ENCODE results near the gene ETHE1.

Gene ETHE1, protein sequence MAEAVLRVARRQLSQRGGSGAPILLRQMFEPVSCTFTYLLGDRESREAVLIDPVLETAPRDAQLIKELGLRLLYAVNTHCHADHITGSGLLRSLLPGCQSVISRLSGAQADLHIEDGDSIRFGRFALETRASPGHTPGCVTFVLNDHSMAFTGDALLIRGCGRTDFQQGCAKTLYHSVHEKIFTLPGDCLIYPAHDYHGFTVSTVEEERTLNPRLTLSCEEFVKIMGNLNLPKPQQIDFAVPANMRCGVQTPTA

DNA sequence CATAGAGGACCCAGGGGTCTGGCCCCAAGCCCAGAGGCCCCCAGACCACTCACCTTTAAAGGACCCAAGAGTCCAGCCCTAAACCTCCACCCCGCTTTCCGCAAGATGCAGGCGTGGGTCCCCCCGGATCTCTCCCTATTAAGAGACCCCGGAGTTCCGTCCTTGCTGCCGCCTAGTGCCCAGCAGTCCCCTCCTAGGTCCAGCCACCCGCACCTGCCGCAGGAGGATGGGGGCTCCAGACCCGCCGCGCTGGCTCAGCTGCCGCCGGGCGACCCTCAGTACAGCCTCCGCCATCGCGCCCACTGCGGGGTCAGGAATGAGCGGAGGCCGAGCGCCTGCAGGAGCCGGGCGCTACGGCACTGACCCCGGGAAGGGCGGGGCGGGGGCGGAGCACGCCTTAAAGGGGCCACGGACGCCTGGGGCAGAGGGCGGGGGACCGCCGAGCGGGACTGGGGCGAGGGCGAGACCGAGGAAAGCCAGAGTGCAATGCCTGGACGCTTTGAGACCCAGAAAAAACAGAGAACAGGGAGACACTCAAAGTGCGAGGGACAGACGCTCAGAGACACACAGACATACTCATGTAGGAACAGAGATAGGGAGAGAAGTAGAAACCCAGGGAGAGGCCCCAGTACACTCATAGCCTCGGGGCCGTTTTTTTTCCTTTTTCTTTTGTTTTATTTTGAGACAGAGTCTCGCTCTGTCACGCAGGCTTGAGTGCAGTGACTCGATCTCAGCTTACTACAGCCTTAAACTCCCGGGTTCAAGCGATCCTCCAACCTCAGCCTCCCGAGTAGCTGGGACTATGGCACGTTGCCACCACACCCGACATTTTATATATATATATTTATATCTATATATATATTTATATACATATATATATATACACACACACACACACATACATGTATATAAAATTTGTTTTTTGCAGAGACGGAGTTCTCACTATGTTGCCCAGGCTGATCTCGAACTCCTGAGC is at the start of gene ETHE1:
TSS of gene ETHE1 (minus strand) at position 318 of the 976 bp plus-strand sequence. CDS start at position 294, 24 bp downstream.
- peak; percentile 34 to 55 for DNase-seq (ENCODE audit: low read depth in 2 of 2)

DNA sequence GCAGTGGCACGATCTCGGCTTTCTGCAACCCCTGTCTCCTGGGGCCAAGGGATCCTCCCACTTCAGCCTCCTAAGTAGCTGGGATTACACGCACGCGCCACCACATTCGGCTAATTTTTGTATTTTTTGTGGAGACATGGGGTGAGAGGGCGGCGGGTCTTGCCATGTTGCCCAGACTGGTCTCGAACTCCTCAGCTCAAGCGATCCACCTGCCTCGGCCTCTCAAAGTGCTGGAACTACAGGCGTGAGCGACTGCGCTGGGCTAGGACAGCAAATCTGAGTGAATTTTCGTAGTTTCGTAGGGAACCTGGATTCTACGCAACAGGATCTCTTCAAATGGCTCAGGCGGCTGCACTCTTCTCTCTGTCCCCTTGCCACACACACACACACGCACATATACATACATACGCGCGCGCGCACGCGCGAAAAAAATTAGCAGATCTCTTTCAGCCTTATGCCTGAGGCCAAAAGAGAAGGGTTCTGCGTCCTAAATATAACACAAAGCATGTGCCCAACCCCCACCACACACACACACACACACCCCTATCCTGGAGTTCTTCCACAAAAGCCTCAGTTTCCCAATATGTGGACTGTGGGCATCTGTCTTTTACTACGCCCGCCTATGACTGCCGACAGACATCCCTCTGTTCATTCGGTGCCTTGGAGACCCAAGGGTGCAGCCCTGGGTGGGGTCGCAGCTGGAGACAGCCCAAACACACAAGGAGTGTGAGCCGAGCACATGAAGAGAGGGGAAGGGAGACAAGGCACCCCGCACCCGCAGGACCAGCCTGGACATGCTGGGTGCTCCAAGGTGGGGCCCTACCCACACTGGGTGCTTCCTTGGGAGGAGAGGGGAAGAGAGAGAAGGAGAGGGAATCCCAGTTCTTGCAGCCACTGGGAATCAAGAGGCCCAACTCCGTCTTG is 49.2 kb upstream of the ETHE1 start:
- no peak for DNase-seq (ENCODE audit: low read depth in 2 of 2)

GRCh38 chr19:43575156-43575950 is 48.4 kb upstream of the ETHE1 start, which contains the start of the genes PINLYP and XRCC1:
Gene PINLYP (plus strand): TSS chr19:43575801. CDS start chr19:43577192, 1,391 bp downstream.
Gene XRCC1 (minus strand): TSS chr19:43575527. CDS start chr19:43575458, 69 bp downstream.
- peak; percentile 89 to 94 for DNase-seq (ENCODE audit: low read depth in 2 of 2)

- DNase-seq (ENCODE audit: low read depth in 2 of 2), result no peak
Measured at GRCh38 chr19:43574424-43575155, 47.6 kb upstream of the ETHE1 start.

- no peak for DNase-seq (ENCODE audit: low read depth in 2 of 2)
Measured at GRCh38 chr19:43572171-43572588, 45.2 kb upstream of the ETHE1 start.

DNA sequence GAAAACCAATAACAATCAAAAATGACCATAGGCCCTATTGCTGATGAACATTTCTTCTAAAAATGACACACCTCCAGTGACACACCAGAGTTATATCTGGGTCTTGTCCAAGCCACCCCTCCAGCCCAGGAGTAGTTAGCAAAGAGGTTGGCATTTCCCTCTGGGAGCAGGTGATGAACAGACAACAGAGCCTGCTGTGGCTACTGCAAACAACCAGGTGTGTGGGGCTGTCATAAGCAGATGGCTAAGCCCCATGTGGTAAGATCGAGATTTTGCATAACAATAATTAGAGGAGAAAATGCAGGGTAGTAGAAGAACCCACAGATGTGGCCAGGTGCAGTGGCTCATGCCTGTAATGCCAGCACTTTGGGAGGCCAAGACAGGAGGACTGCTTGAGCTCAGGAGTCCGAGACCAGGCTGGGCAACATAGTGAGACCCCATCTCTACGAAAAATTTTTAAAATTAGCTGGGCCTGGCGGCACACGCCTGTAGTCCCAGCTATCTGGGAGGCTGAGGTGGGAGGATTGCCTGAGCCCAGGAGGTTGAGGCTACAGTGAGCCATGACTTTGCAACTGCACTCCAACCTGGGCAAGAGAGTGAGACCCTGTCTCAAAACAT is 43.3 kb upstream of the ETHE1 start:
- no peak for DNase-seq (ENCODE audit: low read depth in 2 of 2)

- DNase-seq (ENCODE audit: low read depth in 2 of 2), result no peak
Measured at GRCh38 chr19:43569657-43570056, 42.7 kb upstream of the ETHE1 start.

- DNase-seq (ENCODE audit: low read depth in 2 of 2), result no peak
Measured at GRCh38 chr19:43564800-43565199, 37.8 kb upstream of the ETHE1 start.

DNA sequence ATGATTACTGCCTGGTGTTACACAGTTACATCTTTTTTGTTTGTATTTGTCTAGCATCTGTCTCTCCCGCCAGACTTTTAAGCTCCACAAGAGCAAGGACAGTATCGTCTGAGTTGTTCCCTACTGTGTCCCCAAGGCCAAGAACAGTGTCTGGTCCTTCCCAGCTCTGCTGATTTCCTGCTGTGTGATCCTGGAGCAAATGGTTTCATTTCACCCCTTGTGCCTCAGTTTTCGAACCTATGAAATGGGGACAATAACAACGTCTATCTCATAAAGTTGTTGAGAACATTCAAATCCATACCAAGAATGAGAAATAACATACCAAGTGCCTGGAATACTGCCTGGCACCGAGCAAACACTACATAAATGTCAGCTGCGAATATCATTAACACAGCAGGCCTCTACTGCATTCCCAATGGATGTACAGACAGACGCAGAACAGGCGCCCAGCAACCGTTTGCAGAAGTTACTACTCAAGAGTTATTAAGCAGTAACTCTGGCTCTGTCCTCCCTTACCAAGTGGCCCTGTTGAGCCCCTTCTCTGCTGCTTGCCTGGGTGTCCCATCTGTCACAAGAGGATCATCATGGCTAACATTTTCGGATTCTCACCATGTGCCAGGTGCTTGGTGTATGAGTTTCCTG is 36.9 kb upstream of the ETHE1 start:
- DNase-seq (ENCODE audit: low read depth in 2 of 2), result no peak

DNA sequence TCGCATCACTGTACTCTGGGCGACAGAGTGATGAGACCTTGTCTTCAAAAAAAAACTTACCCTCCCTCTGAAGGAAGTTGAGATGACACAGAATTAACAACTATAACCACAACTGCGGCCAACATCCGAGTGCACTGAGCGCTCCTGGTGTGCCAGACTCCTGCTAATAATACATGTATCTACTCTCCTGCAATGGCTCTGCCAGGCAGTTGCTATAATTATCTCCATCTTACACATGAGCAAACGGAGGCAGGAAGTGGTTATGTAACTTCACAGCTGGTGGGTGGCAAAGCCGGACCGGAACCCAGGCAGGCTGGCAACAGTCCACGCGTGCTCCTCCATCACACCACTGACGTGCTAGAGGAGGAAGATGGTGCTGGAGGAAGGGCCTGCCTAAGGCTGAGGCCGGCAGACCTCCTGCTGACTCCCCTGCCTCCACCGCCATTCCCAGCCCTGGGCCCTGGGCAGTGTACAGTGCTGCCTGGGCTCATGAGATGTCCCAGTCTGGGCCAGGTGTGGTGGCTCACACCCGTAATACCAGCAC is 35.8 kb upstream of the ETHE1 start:
- DNase-seq (ENCODE audit: low read depth in 2 of 2), result peak; percentile 59 to 62

DNA sequence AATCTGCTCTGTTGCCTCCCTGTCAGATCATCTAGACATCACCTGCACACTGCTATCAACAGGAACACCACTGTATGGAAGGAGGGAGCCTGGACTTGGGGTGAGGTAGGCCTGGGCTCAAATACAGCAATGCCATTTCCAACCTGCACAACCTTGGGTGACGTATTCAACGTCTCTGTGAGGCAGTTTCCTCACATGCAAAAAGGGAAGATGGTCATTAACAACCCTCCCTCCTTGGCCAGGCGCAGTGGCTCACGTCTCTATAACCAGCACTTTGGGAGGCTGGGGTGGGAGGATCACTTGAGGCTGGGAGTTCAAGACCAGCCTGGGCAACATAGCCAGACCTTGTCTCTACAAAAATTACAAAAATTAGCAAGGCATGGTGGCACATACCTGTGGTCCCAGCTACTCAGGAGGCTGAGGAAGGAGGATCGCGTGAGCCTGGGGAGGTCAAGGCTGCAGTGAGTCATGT is 35.3 kb upstream of the ETHE1 start:
- no peak for DNase-seq (ENCODE audit: low read depth in 2 of 2)

GRCh38 chr19:43561139-43561970 is 34.4 kb upstream of the ETHE1 start:
- no peak for DNase-seq (ENCODE audit: low read depth in 2 of 2)

DNA sequence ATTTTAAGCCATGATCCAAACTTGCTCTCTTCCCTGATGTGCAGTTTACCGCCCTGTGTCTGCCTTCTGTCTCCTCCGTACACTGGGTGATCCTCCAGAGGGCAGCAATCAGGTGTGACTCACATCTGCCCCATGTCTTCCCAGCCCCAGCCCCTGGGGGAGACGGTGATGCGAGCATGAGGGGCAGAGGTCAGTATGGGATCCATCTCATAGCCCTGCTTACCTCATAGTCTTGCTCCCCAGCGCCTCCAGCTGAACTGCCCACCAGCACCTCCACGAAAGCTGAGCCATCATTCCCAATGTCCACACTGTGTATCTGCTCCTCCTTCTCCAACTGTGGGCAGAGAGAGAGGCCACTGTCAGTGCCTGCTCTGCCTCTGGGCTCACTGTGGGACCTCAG is 33.7 kb upstream of the ETHE1 start:
- DNase-seq (ENCODE audit: low read depth in 2 of 2), result no peak

GRCh38 chr19:43555185-43555770 is 28.3 kb upstream of the ETHE1 start:
- peak; percentile 62 to 69 for DNase-seq (ENCODE audit: low read depth in 2 of 2)

DNA sequence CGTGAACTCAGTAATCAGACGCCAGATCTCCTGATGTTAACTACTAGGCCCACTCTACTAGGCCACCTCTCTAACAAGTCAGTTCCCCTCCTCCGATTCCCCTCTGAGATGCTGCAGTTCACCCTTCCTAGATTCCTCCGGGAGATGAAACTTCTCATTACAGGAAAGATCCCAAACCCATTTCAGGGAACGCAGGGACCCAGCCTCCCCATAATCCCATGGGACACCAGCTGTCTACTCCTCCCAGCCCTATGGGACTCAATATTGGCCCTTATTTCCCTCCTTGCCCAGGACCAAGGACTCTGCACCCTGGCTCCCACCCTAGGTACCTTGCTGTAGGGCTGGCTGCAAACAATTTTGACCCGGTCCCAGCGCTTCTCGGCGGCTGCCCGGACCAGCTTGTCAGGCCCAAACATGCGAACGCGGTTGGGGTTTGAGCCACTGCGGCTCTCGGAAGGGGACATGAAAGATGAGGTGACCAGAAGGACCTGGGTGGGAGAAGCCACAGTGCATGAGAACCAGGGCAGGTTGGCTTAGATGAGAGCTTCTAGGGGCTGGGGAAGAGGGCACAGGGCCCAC is 27.4 kb upstream of the ETHE1 start:
- no peak for DNase-seq (ENCODE audit: low read depth in 2 of 2)

- DNase-seq (ENCODE audit: low read depth in 2 of 2), result no peak
Measured at GRCh38 chr19:43553656-43554055, 26.7 kb upstream of the ETHE1 start.

GRCh38 chr19:43552616-43553015 is 25.6 kb upstream of the ETHE1 start:
- DNase-seq (ENCODE audit: low read depth in 2 of 2), result no peak
